NCI-H1105 (cell line): ENCODE data around the gene C3orf80.
"Not testable (repeated sequence)": the region's sequence is repeated elsewhere in the genome, so short reads cannot be mapped to it uniquely, and the experiment has no call there.

Experiments used
- DNase-seq: peaks from one replicate; lab custom pipeline; 2025; lab: John Stamatoyannopoulos, UW

C3orf80 gene

GRCh38 chr3:160225176-160226025 lies at the start of gene C3orf80:
TSS of gene C3orf80 (plus strand) at chr3:160225422. CDS start at chr3:160225636, 214 bp downstream.
- DNase-seq: peak; percentile 71

GRCh38 chr3:160176923-160177322 lies 48.3 kb upstream of the C3orf80 start:
- no peak for DNase-seq

GRCh38 chr3:160178661-160179060 lies 46.6 kb upstream of the C3orf80 start:
- not testable (repeated sequence) for DNase-seq

- not testable (repeated sequence) for DNase-seq
Observed at GRCh38 chr3:160179403-160179802, 45.8 kb upstream of the C3orf80 start.

GRCh38 chr3:160179906-160180305 lies 45.3 kb upstream of the C3orf80 start:
- no peak for DNase-seq

GRCh38 chr3:160180581-160181216 lies 44.5 kb upstream of the C3orf80 start:
- no peak for DNase-seq

- DNase-seq: no peak
Observed at GRCh38 chr3:160183345-160184076, 41.7 kb upstream of the C3orf80 start.

GRCh38 chr3:160184655-160185054 lies 40.6 kb upstream of the C3orf80 start:
- DNase-seq: no peak

- DNase-seq: no peak
Observed at GRCh38 chr3:160185751-160186150, 39.5 kb upstream of the C3orf80 start.

- no peak for DNase-seq
Observed at GRCh38 chr3:160187288-160187687, 37.9 kb upstream of the C3orf80 start.

- no peak for DNase-seq
Observed at GRCh38 chr3:160192310-160193029, 32.8 kb upstream of the C3orf80 start.

- DNase-seq: no peak
Observed at GRCh38 chr3:160193644-160194192, 31.5 kb upstream of the C3orf80 start.

GRCh38 chr3:160194438-160194837 lies 30.8 kb upstream of the C3orf80 start:
- DNase-seq: no peak

- no peak for DNase-seq
Observed at GRCh38 chr3:160195106-160195505, 30.1 kb upstream of the C3orf80 start.

GRCh38 chr3:160196511-160197104 lies 28.6 kb upstream of the C3orf80 start:
- no peak for DNase-seq

- DNase-seq: no peak
Observed at GRCh38 chr3:160199108-160199507, 26.1 kb upstream of the C3orf80 start.

GRCh38 chr3:160200353-160200752 lies 24.9 kb upstream of the C3orf80 start:
- peak; percentile 77 for DNase-seq

- DNase-seq: not testable (repeated sequence)
Observed at GRCh38 chr3:160204396-160205011, 20.7 kb upstream of the C3orf80 start.

- no peak for DNase-seq
Observed at GRCh38 chr3:160205606-160206005, 19.6 kb upstream of the C3orf80 start.

GRCh38 chr3:160210341-160210740 lies 14.9 kb upstream of the C3orf80 start:
- no peak for DNase-seq

- no peak for DNase-seq
Observed at GRCh38 chr3:160210799-160211221, 14.4 kb upstream of the C3orf80 start.
